GM23338 (cell line): ENCODE results near the gene FOXE3. TPM values are rescaled to one million over a fixed set of nuclear protein-coding genes. Genes with fewer than 3 reads are reported as not detected.

ENCODE experiments used
- ATAC-seq: fragments of 200-7000 bp; cut with Tn5 transposase; 3 replicates; pipeline ENCODE4 v1.9.1; 2020
- DNase-seq: peaks from one replicate; pipeline ENCODE4 v3.0.0-alpha.2; 2015; ENCODE audit warnings: low spot score
- H2AFZ ChIP-seq: fragments of 200-600 bp; sonication (generic); 2 replicates; pipeline ENCODE4 v1.8.0; 2016; ENCODE audit warnings: antibody characterized with exemption, mild to moderate bottlenecking, moderate library complexity
- H3F3A ChIP-seq: fragments of 200-600 bp; sonication (generic); replicated peaks from 2 replicates; pipeline ENCODE4 v1.8.0; 2017; ENCODE audit warnings: antibody characterized with exemption, mixed run types, low read depth
- H3K27ac ChIP-seq: fragments of 200-600 bp; sonication (generic); 2 replicates; pipeline ENCODE4 v1.6.1; 2016; ENCODE audit warnings: low read depth
- H3K27me3 ChIP-seq: fragments of 200-600 bp; sonication (generic); 2 replicates; pipeline ENCODE4 v1.8.0; 2016; ENCODE audit warnings: mild to moderate bottlenecking, mixed run types, moderate library complexity; ENCODE audit not compliant: insufficient read depth
- H3K36me3 ChIP-seq: fragments of 200-600 bp; sonication (generic); 2 replicates; pipeline ENCODE4 v1.8.0; 2016; ENCODE audit warnings: mild to moderate bottlenecking; ENCODE audit not compliant: insufficient read depth
- H3K4me1 ChIP-seq: fragments of 200-600 bp; sonication (generic); 2 replicates; pipeline ENCODE4 v1.8.0; 2016; ENCODE audit warnings: mild to moderate bottlenecking, moderate library complexity; ENCODE audit not compliant: insufficient read depth
- H3K4me2 ChIP-seq: fragments of 200-600 bp; sonication (generic); 2 replicates; pipeline ENCODE4 v1.7.1; 2017; ENCODE audit warnings: mixed run types
- H3K4me3 ChIP-seq: fragments of 200-600 bp; sonication (generic); 2 replicates; pipeline ENCODE4 v1.6.1; 2016; ENCODE audit warnings: mixed run types
- H3K79me2 ChIP-seq: fragments of 200-600 bp; sonication (generic); replicated peaks from 2 replicates; pipeline ENCODE4 v1.8.0; 2017; ENCODE audit warnings: mild to moderate bottlenecking; ENCODE audit not compliant: insufficient read depth
- H3K9me2 ChIP-seq: fragments of 200-600 bp; sonication (generic); 2 replicates; pipeline ENCODE4 v1.8.0; 2017; ENCODE audit not compliant: insufficient read depth
- H4K20me1 ChIP-seq: fragments of 200-600 bp; sonication (generic); replicated peaks from 2 replicates; pipeline ENCODE4 v1.8.0; 2017; ENCODE audit warnings: mild to moderate bottlenecking; ENCODE audit not compliant: insufficient read depth
- H3K27ac Mint-ChIP-seq: 2 replicates; pipeline ENCODE4 v1.8.0; 2020; ENCODE audit warnings: inconsistent platforms, mild to moderate bottlenecking, moderate library complexity, mixed read lengths
- H3K27me3 Mint-ChIP-seq: 3 replicates; pipeline ENCODE4 v1.8.0; 2022; ENCODE audit warnings: low read depth, mild to moderate bottlenecking, moderate library complexity, mixed read lengths, inconsistent platforms; ENCODE audit not compliant: insufficient read depth, poor library complexity
- H3K36me3 Mint-ChIP-seq: 3 replicates; pipeline ENCODE4 v1.8.0; 2021; ENCODE audit warnings: low read depth, mild to moderate bottlenecking, inconsistent platforms, moderate library complexity, mixed read lengths
- H3K4me1 Mint-ChIP-seq: 3 replicates; pipeline ENCODE4 v1.8.0; 2020; ENCODE audit warnings: mild to moderate bottlenecking, inconsistent platforms, mixed read lengths
- H3K4me3 Mint-ChIP-seq: 3 replicates; pipeline ENCODE4 v1.8.0; 2021; ENCODE audit warnings: moderate library complexity, mild to moderate bottlenecking, inconsistent platforms, mixed read lengths
- H3K9me3 Mint-ChIP-seq: 3 replicates; pipeline ENCODE4 v1.8.0; 2020; ENCODE audit warnings: moderate library complexity, mild to moderate bottlenecking, inconsistent platforms, mixed read lengths
- CTCF ChIP-seq, 2 experiments: fragments of 200-600 bp in 1 of 2; sonication (generic) in 1 of 2; conservative IDR thresholded peaks; 2 replicates each; pipeline versions ENCODE4 v1.5.1 to v1.6.1; 2016 to 2017; ENCODE audit warnings: antibody characterized with exemption in 2 of 2, low read depth in 2 of 2, mild to moderate bottlenecking in 2 of 2, moderate library complexity in 1 of 2
- EZH2 ChIP-seq: fragments of 200-600 bp; sonication (generic); IDR thresholded peaks from one replicate; pipeline ENCODE4 v1.8.0; 2017; ENCODE audit warnings: antibody characterized with exemption, mild to moderate bottlenecking, low read depth; ENCODE audit not compliant: unreplicated experiment
- EZH2phosphoT487 ChIP-seq: fragments of 200-600 bp; sonication (generic); IDR thresholded peaks from one replicate; pipeline ENCODE4 v1.8.1; 2018; ENCODE audit warnings: antibody characterized with exemption; ENCODE audit not compliant: unreplicated experiment
- REST ChIP-seq: IDR thresholded peaks from one replicate; pipeline ENCODE4 v1.6.1; 2018; ENCODE audit warnings: antibody characterized with exemption; ENCODE audit not compliant: unreplicated experiment
- ZNF462 ChIP-seq: fragments of 250-450 bp; sonication (Bioruptor Pico); IDR thresholded peaks from 2 replicates; pipeline ENCODE4 v1.5.0; 2020; ENCODE audit warnings: mild to moderate bottlenecking, moderate library complexity
- polyA plus RNA-seq: library from polyadenylated mRNA; unstranded; fragments of >200 nt; fragmentation: Nextera tagmentation; extraction: Ambion mirVana; gene quantifications from 2 replicates; pipeline ENCODE4 v1.2.1, GENCODE V29; 2016
- total RNA-seq: library from RNA; depleted of rRNA; stranded (reverse); fragments of >200 nt; shearing (Covaris generic); gene quantifications from 2 replicates; pipeline ENCODE4 v1.2.3, GENCODE V29; 2014

Gene FOXE3
- total and polyA plus RNA-seq, 2 experiments from 2014 or later, result not detected

GRCh38 chr1:47436979-47437446 lies 20.9 kb downstream of the FOXE3 start:
- DNase-seq (peak; percentile 37), ATAC-seq (peak; percentile 6)
- H3K27me3 ChIP-seq, result peaks cover 98% of the 10 kb centered on the region
- Mint-ChIP-seq H3K27ac (no peak overlapping the region), H3K4me1 (peaks cover 31% of the 10 kb centered on the region), H3K4me3 (peak overlapping the region; percentile 72), H3K9me3 (peaks cover 4% of the 10 kb centered on the region; the same call in 1 of the 3 replicates), H3K36me3 (no peaks in the 10 kb centered on the region), H3K27me3 (peaks cover 56% of the 10 kb centered on the region)
- TF ChIP-seq EZH2 (peak; percentile 74), EZH2phosphoT487 (peak; percentile 88), ZNF462 (CRISPR knock-in tag) (no peak)
- H3K4me1 ChIP-seq, result peaks cover 32% of the 10 kb centered on the region
- H3K9me2 ChIP-seq, result no peaks in the 10 kb centered on the region
- no peaks in the 10 kb centered on the region for H3K79me2 ChIP-seq
- H2AFZ ChIP-seq, result peak overlapping the region; percentile 92
- H3K36me3 ChIP-seq, result no peaks in the 10 kb centered on the region
- H3F3A ChIP-seq, result no peaks in the 10 kb centered on the region; the same call in 1 of the 2 replicates
- H3K4me2 ChIP-seq, result peak overlapping the region; percentile 85
- H3K4me3 ChIP-seq, result peak overlapping the region; percentile 63
- H4K20me1 ChIP-seq, result peaks cover 22% of the 10 kb centered on the region; the same call in 1 of the 2 replicates
- H3K27ac ChIP-seq, result no peak overlapping the region

GRCh38 chr1:47437447-47438164 lies 21.5 kb downstream of the FOXE3 start, which contains the start of gene FOXD2:
Gene FOXD2, plus strand, starts transcription at chr1:47438044. Its CDS starts 92 bp downstream, at chr1:47438136.
- H3K79me2 ChIP-seq, result no peaks in the 10 kb centered on the region
- Mint-ChIP-seq H3K9me3 (peaks cover 4% of the 10 kb centered on the region; the same call in 1 of the 3 replicates), H3K27me3 (peaks cover 50% of the 10 kb centered on the region), H3K36me3 (no peaks in the 10 kb centered on the region), H3K27ac (no peak within 1 kb of the TSS), H3K4me1 (peaks cover 28% of the 10 kb centered on the region), H3K4me3 (peak within 1 kb of the TSS; percentile 72)
- H3K4me3 ChIP-seq, result peak within 1 kb of the TSS; percentile 63
- no peaks in the 10 kb centered on the region; the same call in 1 of the 2 replicates for H3F3A ChIP-seq
- H4K20me1 ChIP-seq, result peaks cover 22% of the 10 kb centered on the region; the same call in 1 of the 2 replicates
- H3K27me3 ChIP-seq, result peaks cover 98% of the 10 kb centered on the region
- H3K9me2 ChIP-seq, result no peaks in the 10 kb centered on the region
- no peaks in the 10 kb centered on the region for H3K36me3 ChIP-seq
- peak; percentile 46 for ATAC-seq
- peak within 1 kb of the TSS; percentile 92 for H2AFZ ChIP-seq
- H3K4me2 ChIP-seq, result peak within 1 kb of the TSS; percentile 85
- peaks cover 32% of the 10 kb centered on the region for H3K4me1 ChIP-seq
- DNase-seq, result peak; percentile 82
- H3K27ac ChIP-seq, result no peak within 1 kb of the TSS
- TF ChIP-seq EZH2 (peak; percentile 21), REST (no peak), EZH2phosphoT487 (peak; percentile 32), CTCF (conservative IDR thresholded peaks at IDR 0.05; ENCODE audit: low read depth in 2 of 2) (peak; percentile 56 to 73)
